Islet of Langerhans (tissue), 1 donor: Measurements from ENCODE around the gene RPRD1B.

Source experiments
- FAIRE-seq: peaks from one replicate; lab custom pipeline; 2011; peaks lifted over from hg19 to GRCh38; lab: Jason Lieb, UNC

The RPRD1B gene

GRCh38 chr20:38036366-38036765 lies 2.8 kb downstream of the RPRD1B start:
- FAIRE-seq, result no peak

GRCh38 chr20:38040276-38040675 lies 6.7 kb downstream of the RPRD1B start:
- FAIRE-seq, result no peak

GRCh38 chr20:38043512-38044300 lies 10.2 kb downstream of the RPRD1B start:
- FAIRE-seq, result no peak

GRCh38 chr20:38044685-38045084 lies 11.1 kb downstream of the RPRD1B start:
- FAIRE-seq, result no peak

GRCh38 chr20:38046572-38046971 lies 13.0 kb downstream of the RPRD1B start:
- FAIRE-seq, result no peak

- FAIRE-seq, result no peak
These were observed 16.3 kb downstream of the RPRD1B start for GRCh38 chr20:38049800-38050199.

- no peak for FAIRE-seq
These were observed 17.1 kb downstream of the RPRD1B start for GRCh38 chr20:38050686-38051085.

GRCh38 chr20:38052870-38053269 lies 19.3 kb downstream of the RPRD1B start:
- no peak for FAIRE-seq

GRCh38 chr20:38054647-38055046 lies 21.1 kb downstream of the RPRD1B start:
- no peak for FAIRE-seq

- FAIRE-seq, result no peak
These were observed 21.7 kb downstream of the RPRD1B start for GRCh38 chr20:38055294-38055693.

- FAIRE-seq, result no peak
These were observed 22.3 kb downstream of the RPRD1B start for GRCh38 chr20:38055848-38056247.

- no peak for FAIRE-seq
These were observed 23.9 kb downstream of the RPRD1B start for GRCh38 chr20:38057351-38057972.

GRCh38 chr20:38059832-38060231 lies 26.3 kb downstream of the RPRD1B start:
- no peak for FAIRE-seq

- no peak for FAIRE-seq
These were observed 27.0 kb downstream of the RPRD1B start for GRCh38 chr20:38060536-38060935.

- no peak for FAIRE-seq
These were observed 27.6 kb downstream of the RPRD1B start for GRCh38 chr20:38061109-38061508.

- FAIRE-seq, result no peak
These were observed 29.3 kb downstream of the RPRD1B start for GRCh38 chr20:38062890-38063289.

GRCh38 chr20:38063911-38064530 lies 30.5 kb downstream of the RPRD1B start:
- FAIRE-seq, result no peak

GRCh38 chr20:38065764-38066375 lies 32.3 kb downstream of the RPRD1B start:
- FAIRE-seq, result no peak

- peak; percentile 64 for FAIRE-seq
These were observed 33.6 kb downstream of the RPRD1B start for GRCh38 chr20:38066969-38067716.

- no peak for FAIRE-seq
These were observed 34.3 kb downstream of the RPRD1B start for GRCh38 chr20:38067717-38068365.

GRCh38 chr20:38072898-38073297 lies 39.4 kb downstream of the RPRD1B start:
- no peak for FAIRE-seq
